ENCODE results near the gene MACROD2.
A peak's percentile ranks its signal among the peaks of the same experiment; 100 is the strongest.

MACROD2 gene

GRCh38 chr20:14707865-14708596 is 712.7 kb downstream of the MACROD2 start:
- Histone ChIP-seq H3K4me2 (ENCODE audit: low read length) (no peak overlapping the region), H3K4me1 (peaks cover 40% of the 10 kb centered on the region), H3K4me3 (ENCODE audit: low read depth, low read length) (no peak overlapping the region), H3K27ac (peak overlapping the region; percentile 70), H3K9me3 (ENCODE audit: control insufficient read depth, low read length) (no peaks in the 10 kb centered on the region), H3K79me2 (no peaks in the 10 kb centered on the region), H3K27me3 (ENCODE audit: control insufficient read depth, insufficient read depth, low read length) (no peaks in the 10 kb centered on the region), H3K9ac (no peak overlapping the region), H2AFZ (peak overlapping the region; percentile 74), H3K36me3 (ENCODE audit: control insufficient read depth, insufficient read depth, low read length) (no peaks in the 10 kb centered on the region)
- no peak for TF ChIP-seq CTCF (IDR thresholded peaks at IDR 0.05)

GRCh38 chr20:14709439-14709838 is 714.1 kb downstream of the MACROD2 start:
- Histone ChIP-seq H3K9ac (no peak overlapping the region), H3K27me3 (ENCODE audit: control insufficient read depth, insufficient read depth, low read length) (no peaks in the 10 kb centered on the region), H3K79me2 (no peaks in the 10 kb centered on the region), H3K4me2 (ENCODE audit: low read length) (no peak overlapping the region), H3K4me3 (ENCODE audit: low read depth, low read length) (no peak overlapping the region), H3K36me3 (ENCODE audit: control insufficient read depth, insufficient read depth, low read length) (no peaks in the 10 kb centered on the region), H3K4me1 (peaks cover 43% of the 10 kb centered on the region), H3K27ac (peak overlapping the region; percentile 7), H2AFZ (peak overlapping the region; percentile 65), H3K9me3 (ENCODE audit: control insufficient read depth, low read length) (no peaks in the 10 kb centered on the region)
- no peak for TF ChIP-seq CTCF (IDR thresholded peaks at IDR 0.05)

- no peaks in the 10 kb centered on the region for H3K9me3 ChIP-seq (ENCODE audit: control insufficient read depth, low read length)
- no peak overlapping the region for H3K4me2 ChIP-seq (ENCODE audit: low read length)
- H3K4me1 ChIP-seq = peaks cover 41% of the 10 kb centered on the region
- peak overlapping the region; percentile 65 for H2AFZ ChIP-seq
- no peak overlapping the region for H3K9ac ChIP-seq
- H3K79me2 ChIP-seq = no peaks in the 10 kb centered on the region
- H3K27ac ChIP-seq = peak overlapping the region; percentile 30
- no peak for TF ChIP-seq CTCF (IDR thresholded peaks at IDR 0.05)
- H3K4me3 ChIP-seq (ENCODE audit: low read depth, low read length) = no peak overlapping the region
- no peaks in the 10 kb centered on the region for H3K27me3 ChIP-seq (ENCODE audit: control insufficient read depth, insufficient read depth, low read length)
- no peaks in the 10 kb centered on the region for H3K36me3 ChIP-seq (ENCODE audit: control insufficient read depth, insufficient read depth, low read length)
These were observed 715.6 kb downstream of the MACROD2 start for GRCh38 chr20:14710951-14711350.

- Histone ChIP-seq H2AFZ (peak overlapping the region; percentile 65), H3K4me1 (peaks cover 37% of the 10 kb centered on the region), H3K4me3 (ENCODE audit: low read depth, low read length) (no peak overlapping the region), H3K36me3 (ENCODE audit: control insufficient read depth, insufficient read depth, low read length) (no peaks in the 10 kb centered on the region), H3K9ac (no peak overlapping the region), H3K27ac (peak overlapping the region; percentile 30), H3K4me2 (ENCODE audit: low read length) (no peak overlapping the region), H3K9me3 (ENCODE audit: control insufficient read depth, low read length) (no peaks in the 10 kb centered on the region), H3K79me2 (no peaks in the 10 kb centered on the region), H3K27me3 (ENCODE audit: control insufficient read depth, insufficient read depth, low read length) (no peaks in the 10 kb centered on the region)
- no peak for TF ChIP-seq CTCF (IDR thresholded peaks at IDR 0.05)
These were observed 716.3 kb downstream of the MACROD2 start for GRCh38 chr20:14711652-14712051.

GRCh38 chr20:14712302-14712739 is 717.0 kb downstream of the MACROD2 start:
- Histone ChIP-seq H3K4me3 (ENCODE audit: low read depth, low read length) (peak overlapping the region; percentile 6), H3K79me2 (no peaks in the 10 kb centered on the region), H2AFZ (peak overlapping the region; percentile 44), H3K36me3 (ENCODE audit: control insufficient read depth, insufficient read depth, low read length) (no peaks in the 10 kb centered on the region), H3K9ac (no peak overlapping the region), H3K27me3 (ENCODE audit: control insufficient read depth, insufficient read depth, low read length) (no peaks in the 10 kb centered on the region), H3K4me1 (peaks cover 30% of the 10 kb centered on the region), H3K4me2 (ENCODE audit: low read length) (peak overlapping the region; percentile 47), H3K27ac (peak overlapping the region; percentile 29), H3K9me3 (ENCODE audit: control insufficient read depth, low read length) (no peaks in the 10 kb centered on the region)
- no peak for TF ChIP-seq CTCF (IDR thresholded peaks at IDR 0.05)

Measured in parathyroid adenoma (tissue), 2 donors.